Measurements from ENCODE around the gene CLEC20A. TPM values are rescaled to one million over a fixed set of nuclear protein-coding genes. Genes with fewer than 3 reads are reported as not detected.

Gene CLEC20A
- total and polyA plus RNA-seq, 9 of the 15 experiments (the other 6 are each of a cell fraction or from before 2014, with no cell fraction given): not detected

DNA sequence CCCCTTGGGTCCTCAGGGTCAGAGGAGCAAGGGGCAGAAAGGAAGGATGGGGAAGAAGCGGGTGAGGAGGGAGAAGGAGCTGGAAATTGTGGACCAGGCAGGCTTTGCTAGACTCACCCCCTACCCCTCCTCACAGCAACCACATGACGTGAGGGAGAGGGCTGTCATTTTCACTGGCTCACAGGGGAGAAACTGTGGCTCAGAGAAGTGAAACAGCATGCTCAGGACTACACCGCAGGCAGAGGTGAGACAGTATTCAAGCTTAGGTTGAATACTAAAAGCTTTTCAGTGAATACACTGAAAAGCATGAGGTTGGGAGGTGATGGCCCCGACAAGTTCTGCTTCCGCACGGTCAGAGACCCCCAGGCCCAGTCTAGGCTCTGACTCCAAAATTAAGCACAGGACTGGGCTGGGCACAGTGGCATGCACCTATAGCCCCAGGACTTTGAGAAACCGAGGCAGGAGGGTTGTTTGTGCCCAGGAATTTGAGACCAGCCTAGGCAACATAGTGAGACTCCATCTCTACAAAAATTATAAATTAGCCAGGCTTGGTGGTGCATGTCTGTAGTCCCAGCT lies 1.2 kb upstream of the CLEC20A start:
- no peak overlapping the region for H3K27ac ChIP-seq (ENCODE audit: extremely low read depth, low read depth, low read length)
- DNase-seq (ENCODE audit: extremely low read depth in 1 of 4, low spot score in 3 of 4) (no peak), ATAC-seq (no peak), FAIRE-seq (no peak)
- peaks cover 36 to 77% of the 10 kb centered on the region in 2 experiments for H3K27me3 ChIP-seq (ENCODE audit: control insufficient read depth in 2 of 2, insufficient read depth in 2 of 2, low read length in 2 of 2)
- no peaks in the 10 kb centered on the region for H3K4me1 ChIP-seq (replicated peaks in 1 of 2; ENCODE audit: control insufficient read depth in 2 of 2, insufficient read depth in 2 of 2, low read length in 2 of 2)
- WGBS (ENCODE audit: insufficient coverage, low coverage, missing lambda C conversion rate): 1% methylated on average over 7 of the region's 7 CpGs
- no peaks in the 10 kb centered on the region for H3K9me3 ChIP-seq (replicated peaks; ENCODE audit: control insufficient read depth, insufficient read depth, low read depth, low read length)
- peaks cover 3% of the 10 kb centered on the region for H3K9me1 ChIP-seq (ENCODE audit: control insufficient read depth, insufficient read depth, low read length)
- ChIA-PET CTCF (ENCODE audit: low intra/inter-chr PET ratio) (no interaction called here), POLR2A (no interaction called here)
- in situ Hi-C loops (cut with MboI) (no loop called here), intact Hi-C loops (cut with micrococcal nuclease) (no loop called here)
- TF ChIP-seq ZNF354B (CRISPR knock-in tag; IDR thresholded peaks at IDR 0.05): no peak
- TF ChIP-seq ZNF444 (CRISPR knock-in tag; IDR thresholded peaks at IDR 0.05): no peak
- TF ChIP-seq SP1 (CRISPR knock-in tag; IDR thresholded peaks at IDR 0.05): no peak
- no peak for TF ChIP-seq ZEB2 (IDR thresholded peaks at IDR 0.05)
- TF ChIP-seq ZNF584 (CRISPR knock-in tag; IDR thresholded peaks at IDR 0.05; ENCODE audit: low read depth): no peak
- TF ChIP-seq, protein P1, sequence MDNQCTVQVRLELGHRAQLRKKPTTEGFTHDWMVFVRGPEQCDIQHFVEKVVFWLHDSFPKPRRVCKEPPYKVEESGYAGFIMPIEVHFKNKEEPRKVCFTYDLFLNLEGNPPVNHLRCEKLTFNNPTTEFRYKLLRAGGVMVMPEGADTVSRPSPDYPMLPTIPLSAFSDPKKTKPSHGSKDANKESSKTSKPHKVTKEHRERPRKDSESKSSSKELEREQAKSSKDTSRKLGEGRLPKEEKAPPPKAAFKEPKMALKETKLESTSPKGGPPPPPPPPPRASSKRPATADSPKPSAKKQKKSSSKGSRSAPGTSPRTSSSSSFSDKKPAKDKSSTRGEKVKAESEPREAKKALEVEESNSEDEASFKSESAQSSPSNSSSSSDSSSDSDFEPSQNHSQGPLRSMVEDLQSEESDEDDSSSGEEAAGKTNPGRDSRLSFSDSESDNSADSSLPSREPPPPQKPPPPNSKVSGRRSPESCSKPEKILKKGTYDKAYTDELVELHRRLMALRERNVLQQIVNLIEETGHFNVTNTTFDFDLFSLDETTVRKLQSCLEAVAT (IDR thresholded peaks at IDR 0.05): no peak
- no peak for TF ChIP-seq YY1 (IDR thresholded peaks at IDR 0.05; ENCODE audit: borderline replicate concordance in 1 of 3, control insufficient read depth in 1 of 3, extremely low read depth in 1 of 3, insufficient read depth in 3 of 3, insufficient read length in 1 of 3, insufficient replicate concordance in 2 of 3, low read depth in 1 of 3, low read length in 2 of 3)
- no peak for TF ChIP-seq KHSRP (IDR thresholded peaks at IDR 0.05)
- no peak for TF ChIP-seq RBM17 (IDR thresholded peaks at IDR 0.05; ENCODE audit: borderline replicate concordance, low read depth, low read length)
- TF ChIP-seq TBL1XR1 (IDR thresholded peaks at IDR 0.05; ENCODE audit: low read length in 2 of 2): no peak
- TF ChIP-seq, protein P2, sequence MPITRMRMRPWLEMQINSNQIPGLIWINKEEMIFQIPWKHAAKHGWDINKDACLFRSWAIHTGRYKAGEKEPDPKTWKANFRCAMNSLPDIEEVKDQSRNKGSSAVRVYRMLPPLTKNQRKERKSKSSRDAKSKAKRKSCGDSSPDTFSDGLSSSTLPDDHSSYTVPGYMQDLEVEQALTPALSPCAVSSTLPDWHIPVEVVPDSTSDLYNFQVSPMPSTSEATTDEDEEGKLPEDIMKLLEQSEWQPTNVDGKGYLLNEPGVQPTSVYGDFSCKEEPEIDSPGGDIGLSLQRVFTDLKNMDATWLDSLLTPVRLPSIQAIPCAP (CRISPR knock-in tag; IDR thresholded peaks at IDR 0.05; ENCODE audit: borderline replicate concordance): no peak
- TF ChIP-seq, protein P3, sequence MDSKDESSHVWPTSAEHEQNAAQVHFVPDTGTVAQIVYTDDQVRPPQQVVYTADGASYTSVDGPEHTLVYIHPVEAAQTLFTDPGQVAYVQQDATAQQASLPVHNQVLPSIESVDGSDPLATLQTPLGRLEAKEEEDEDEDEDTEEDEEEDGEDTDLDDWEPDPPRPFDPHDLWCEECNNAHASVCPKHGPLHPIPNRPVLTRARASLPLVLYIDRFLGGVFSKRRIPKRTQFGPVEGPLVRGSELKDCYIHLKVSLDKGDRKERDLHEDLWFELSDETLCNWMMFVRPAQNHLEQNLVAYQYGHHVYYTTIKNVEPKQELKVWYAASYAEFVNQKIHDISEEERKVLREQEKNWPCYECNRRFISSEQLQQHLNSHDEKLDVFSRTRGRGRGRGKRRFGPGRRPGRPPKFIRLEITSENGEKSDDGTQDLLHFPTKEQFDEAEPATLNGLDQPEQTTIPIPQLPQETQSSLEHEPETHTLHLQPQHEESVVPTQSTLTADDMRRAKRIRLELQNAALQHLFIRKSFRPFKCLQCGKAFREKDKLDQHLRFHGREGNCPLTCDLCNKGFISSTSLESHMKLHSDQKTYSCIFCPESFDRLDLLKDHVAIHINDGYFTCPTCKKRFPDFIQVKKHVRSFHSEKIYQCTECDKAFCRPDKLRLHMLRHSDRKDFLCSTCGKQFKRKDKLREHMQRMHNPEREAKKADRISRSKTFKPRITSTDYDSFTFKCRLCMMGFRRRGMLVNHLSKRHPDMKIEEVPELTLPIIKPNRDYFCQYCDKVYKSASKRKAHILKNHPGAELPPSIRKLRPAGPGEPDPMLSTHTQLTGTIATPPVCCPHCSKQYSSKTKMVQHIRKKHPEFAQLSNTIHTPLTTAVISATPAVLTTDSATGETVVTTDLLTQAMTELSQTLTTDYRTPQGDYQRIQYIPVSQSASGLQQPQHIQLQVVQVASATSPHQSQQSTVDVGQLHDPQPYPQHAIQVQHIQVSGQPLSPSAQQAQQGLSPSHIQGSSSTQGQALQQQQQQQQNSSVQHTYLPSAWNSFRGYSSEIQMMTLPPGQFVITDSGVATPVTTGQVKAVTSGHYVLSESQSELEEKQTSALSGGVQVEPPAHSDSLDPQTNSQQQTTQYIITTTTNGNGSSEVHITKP (IDR thresholded peaks at IDR 0.05; ENCODE audit: partially characterized antibody): no peak
- TF ChIP-seq ATF7 (IDR thresholded peaks at IDR 0.05): no peak
- no peaks in the 10 kb centered on the region for H3K36me3 ChIP-seq (ENCODE audit: control insufficient read depth, insufficient read depth, low read length)
- H3K79me2 ChIP-seq (ENCODE audit: control insufficient read depth, insufficient read depth, low read length): no peaks in the 10 kb centered on the region
- no peak overlapping the region for H3K4me2 ChIP-seq (ENCODE audit: insufficient read depth, low read length)
- H3K4me3 ChIP-seq: no peak overlapping the region
- H2AFZ ChIP-seq (ENCODE audit: low read depth, low read length): no peak overlapping the region
- BruUV-seq (replicated peaks): no TSS peak
- no peaks in the 10 kb centered on the region; the same call in 1 of the 2 replicates for H4K20me1 ChIP-seq (replicated peaks; ENCODE audit: control insufficient read depth, insufficient read depth, low read length)
- H3K9ac ChIP-seq (ENCODE audit: insufficient read depth in 1 of 2, low read depth in 2 of 2, low read length in 2 of 2): no peak overlapping the region

Measured in K562 (cell line).